Thoracic aorta (tissue), 2 donors: ENCODE results near the gene ATF6. TPM values are rescaled to one million over a fixed set of nuclear protein-coding genes. Genes with fewer than 3 reads are reported as not detected.
A peak's percentile ranks its signal among the peaks of the same experiment; 100 is the strongest.
"Not testable (repeated sequence)": the region's sequence is repeated elsewhere in the genome, so short reads cannot be mapped to it uniquely, and the experiment has no call there.

Source experiments
- ATAC-seq: fragments of 150-250 bp; one replicate; pipeline ENCODE4 v1.8.0; 2017; ENCODE audit warnings: low read depth; ENCODE audit not compliant: insufficient number of reproducible peaks, low FRiP score
- DNase-seq: peaks from one replicate; pipeline ENCODE4 v3.0.0-alpha.2; 2020; ENCODE audit warnings: low spot score
- H3K27ac ChIP-seq, 2 donors: fragments of 200-600 bp; sonication (generic); 1 replicate in 1 of 2; 2 replicates in 1 of 2; pipeline ENCODE4 v1.5.1; 2016; ENCODE audit warnings: mild to moderate bottlenecking in 2 of 2, moderate library complexity in 2 of 2
- H3K27me3 ChIP-seq: fragments of 200-600 bp; sonication (generic); replicated peaks from 2 replicates; pipeline ENCODE4 v1.6.0; 2016; ENCODE audit warnings: mild to moderate bottlenecking; ENCODE audit not compliant: insufficient read depth
- H3K36me3 ChIP-seq: fragments of 200-600 bp; sonication (generic); one replicate; pipeline ENCODE4 v1.5.1; 2016
- H3K4me1 ChIP-seq, 2 donors: fragments of 200-600 bp; sonication (generic); 1 replicate in 1 of 2; 2 replicates in 1 of 2; pipeline versions ENCODE4 v1.5.1 to v1.6.0; 2016; ENCODE audit warnings: low read depth in 2 of 2, mild to moderate bottlenecking in 1 of 2; ENCODE audit not compliant: control insufficient read depth in 1 of 2
- H3K4me3 ChIP-seq: fragments of 200-600 bp; sonication (generic); 2 replicates; pipeline ENCODE4 v1.5.1; 2016; ENCODE audit warnings: mild to moderate bottlenecking
- H3K9me3 ChIP-seq: fragments of 200-600 bp; sonication (generic); 2 replicates; pipeline ENCODE4 v1.5.1; 2016
- CTCF ChIP-seq: fragments of 200-600 bp; sonication (generic); IDR thresholded peaks from one replicate; pipeline ENCODE4 v1.5.1; 2019; ENCODE audit warnings: antibody characterized with exemption
- total RNA-seq, 2 donors: library from RNA; depleted of rRNA; stranded (reverse); fragments of >200 nt; gene quantifications; one replicate each; pipeline versions ENCODE4 v1.1.0 to v1.2.3, GENCODE V29; 2016

Gene ATF6
- total RNA-seq, 2 donors from 2014 or later: 26.9 to 37.6 TPM

- no peaks in the 10 kb centered on the region for H3K27me3 ChIP-seq
- peaks cover 0 to 11% of the 10 kb centered on the region in 2 donors for H3K4me1 ChIP-seq
- no peaks in the 10 kb centered on the region for H3K36me3 ChIP-seq
- no peaks in the 10 kb centered on the region for H3K9me3 ChIP-seq
- H3K27ac ChIP-seq: no peak within 1 kb of the TSS
- DNase-seq (no peak), ATAC-seq (no peak)
- H3K4me3 ChIP-seq: no peak within 1 kb of the TSS
- no peak for TF ChIP-seq CTCF
Measured at GRCh38 chr1:161720956-161721737, 45.0 kb upstream of the ATF6 start, which contains the start of gene FCRLB. Gene FCRLB (plus strand): TSS chr1:161721544. CDS start chr1:161722673, 1,129 bp downstream.

- DNase-seq (no peak), ATAC-seq (no peak)
- Histone ChIP-seq H3K4me1 (peaks cover 0 to 12% of the 10 kb centered on the region in 2 donors), H3K4me3 (no peak overlapping the region), H3K27me3 (no peaks in the 10 kb centered on the region), H3K27ac (no peak overlapping the region), H3K36me3 (no peaks in the 10 kb centered on the region), H3K9me3 (no peaks in the 10 kb centered on the region)
- TF ChIP-seq CTCF: no peak
Measured at GRCh38 chr1:161721738-161722343, 44.3 kb upstream of the ATF6 start.

GRCh38 chr1:161722406-161722805, 43.7 kb upstream of the ATF6 start:
- H3K27me3 ChIP-seq: no peaks in the 10 kb centered on the region
- TF ChIP-seq CTCF: no peak
- no peaks in the 10 kb centered on the region for H3K36me3 ChIP-seq
- no peak overlapping the region for H3K27ac ChIP-seq
- H3K9me3 ChIP-seq: no peaks in the 10 kb centered on the region
- no peak overlapping the region for H3K4me3 ChIP-seq
- peaks cover 0 to 14% of the 10 kb centered on the region in 2 donors for H3K4me1 ChIP-seq
- no peak for ATAC-seq
- DNase-seq: no peak

GRCh38 chr1:161723459-161724141, 42.5 kb upstream of the ATF6 start:
- peaks cover 0 to 18% of the 10 kb centered on the region in 2 donors for H3K4me1 ChIP-seq
- ATAC-seq (no peak), DNase-seq (no peak)
- H3K36me3 ChIP-seq: no peaks in the 10 kb centered on the region
- TF ChIP-seq CTCF: no peak
- no peak overlapping the region for H3K27ac ChIP-seq
- H3K4me3 ChIP-seq: no peak overlapping the region
- no peaks in the 10 kb centered on the region for H3K9me3 ChIP-seq
- no peaks in the 10 kb centered on the region for H3K27me3 ChIP-seq

GRCh38 chr1:161725258-161725907, 40.7 kb upstream of the ATF6 start:
- peak overlapping the region; percentile 92 for H3K4me3 ChIP-seq
- H3K36me3 ChIP-seq, H3K27me3 ChIP-seq, ATAC-seq, H3K9me3 ChIP-seq, DNase-seq: not testable (repeated sequence)
- peaks cover 0 to 18% of the 10 kb centered on the region in 2 donors for H3K4me1 ChIP-seq
- H3K27ac ChIP-seq: peak overlapping the region; percentile 81 to 82
